NCI-H2081 treated with DMSO at 0.1 percent for 48 hours (cell line): ENCODE data around the gene ATP6V0E1.

ENCODE experiments used
- DNase-seq: peaks from one replicate; lab custom pipeline; 2025; lab: John Stamatoyannopoulos, UW

The ATP6V0E1 gene

DNA sequence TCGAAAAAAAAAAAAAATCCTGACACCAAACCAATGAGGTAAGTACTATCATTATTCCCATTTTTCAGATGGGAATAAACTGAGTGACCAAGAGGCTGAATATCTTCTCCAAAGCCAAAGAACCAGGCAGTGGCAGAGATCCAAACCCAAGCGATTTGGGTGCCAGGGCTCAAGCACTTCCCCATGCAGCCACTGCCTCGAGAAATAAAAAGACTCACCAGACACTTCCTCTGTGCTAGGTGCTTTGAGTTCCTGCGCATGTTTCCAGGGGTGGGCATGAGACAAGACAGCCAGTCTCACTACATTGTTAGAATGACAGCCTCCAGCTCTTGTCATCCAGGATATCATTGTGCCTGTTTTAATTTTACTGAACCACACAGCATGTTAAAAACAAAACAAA lies 26.6 kb upstream of the ATP6V0E1 start:
- DNase-seq: no peak

DNA sequence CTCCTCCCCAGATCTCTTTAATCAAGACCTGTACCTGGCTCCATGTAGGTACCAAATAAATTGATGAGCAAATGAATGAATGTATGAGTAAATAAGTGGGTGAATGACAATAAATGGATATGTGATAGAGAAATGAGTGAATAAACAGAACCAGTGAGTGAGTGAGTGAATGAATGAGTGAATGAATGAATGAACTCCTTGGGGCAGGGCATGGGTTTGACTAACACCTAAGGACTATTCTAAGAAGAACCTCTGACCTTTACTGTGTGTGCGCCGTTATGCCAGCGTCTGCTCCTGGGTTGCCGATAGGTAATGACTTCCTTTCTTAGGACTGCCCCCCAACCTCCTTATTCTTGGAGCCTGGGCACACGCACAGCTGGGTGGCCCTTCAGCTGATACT lies 26.1 kb upstream of the ATP6V0E1 start:
- DNase-seq: no peak

- no peak for DNase-seq
These were observed 25.1 kb upstream of the ATP6V0E1 start for GRCh38 chr5:172958331-172959046.

- no peak for DNase-seq
These were observed 23.5 kb upstream of the ATP6V0E1 start for GRCh38 chr5:172959824-172960799.

GRCh38 chr5:172969921-172970320 lies 13.7 kb upstream of the ATP6V0E1 start:
- DNase-seq: no peak

GRCh38 chr5:172971482-172971881 lies 12.1 kb upstream of the ATP6V0E1 start:
- no peak for DNase-seq

DNA sequence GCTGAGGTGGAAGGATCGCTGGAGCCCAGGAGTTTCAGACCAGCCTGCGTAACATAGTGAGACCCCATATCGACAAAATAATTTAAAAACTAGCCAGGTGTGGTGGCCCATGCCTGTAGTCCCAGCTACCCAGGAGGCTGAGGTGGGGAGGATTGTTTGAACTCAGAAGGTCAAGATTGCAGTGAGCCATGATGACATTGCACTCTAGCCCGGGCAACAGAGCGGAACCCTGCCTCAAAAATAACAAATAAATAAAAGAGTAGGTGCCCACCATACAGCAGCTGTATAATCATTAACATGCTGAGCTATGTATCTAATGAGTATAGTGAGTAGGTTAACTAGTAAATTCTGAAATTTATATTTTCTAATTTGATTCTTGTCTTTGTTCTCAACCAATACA lies 11.0 kb upstream of the ATP6V0E1 start:
- DNase-seq: no peak

DNA sequence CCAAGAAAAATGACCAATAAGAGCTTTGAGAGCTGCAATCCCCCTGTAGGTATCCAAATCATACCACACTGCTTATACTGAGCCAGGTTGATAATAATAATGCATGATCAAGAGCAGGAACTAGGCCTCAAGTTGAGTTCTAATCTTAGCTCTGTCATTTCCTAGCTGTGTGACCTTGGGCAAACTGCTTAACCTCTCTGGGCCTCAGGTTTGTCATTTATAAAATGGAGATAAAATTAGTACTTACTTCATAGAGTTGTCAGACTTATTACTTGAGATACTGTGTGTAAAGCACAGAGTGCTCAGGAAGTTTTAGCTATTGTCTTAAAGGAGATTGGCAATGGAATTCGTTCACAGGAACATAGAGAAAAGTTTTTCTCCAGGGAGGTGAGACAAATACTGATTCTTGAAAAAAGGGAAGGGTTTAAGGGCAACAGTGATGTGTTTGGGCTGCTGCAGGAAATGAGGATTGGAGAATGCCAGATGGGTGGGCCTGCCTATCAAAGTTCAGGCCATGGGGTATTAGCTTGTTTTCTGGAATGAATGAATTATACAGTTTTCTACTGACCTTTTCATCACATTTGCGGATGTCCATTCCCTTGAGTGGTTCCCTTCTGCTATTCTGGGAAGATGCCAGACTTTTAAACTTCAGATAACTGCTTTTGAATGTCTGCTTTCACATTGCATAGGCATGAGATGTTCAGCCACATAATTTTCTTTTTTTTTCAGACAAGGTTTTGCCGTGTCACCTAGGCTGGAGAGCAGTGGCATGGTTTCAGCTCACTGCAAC lies 10.2 kb upstream of the ATP6V0E1 start:
- no peak for DNase-seq

GRCh38 chr5:172973931-172974330 lies 9.6 kb upstream of the ATP6V0E1 start:
- DNase-seq: no peak

- DNase-seq: no peak
These were observed 8.3 kb upstream of the ATP6V0E1 start for GRCh38 chr5:172975289-172975688.

DNA sequence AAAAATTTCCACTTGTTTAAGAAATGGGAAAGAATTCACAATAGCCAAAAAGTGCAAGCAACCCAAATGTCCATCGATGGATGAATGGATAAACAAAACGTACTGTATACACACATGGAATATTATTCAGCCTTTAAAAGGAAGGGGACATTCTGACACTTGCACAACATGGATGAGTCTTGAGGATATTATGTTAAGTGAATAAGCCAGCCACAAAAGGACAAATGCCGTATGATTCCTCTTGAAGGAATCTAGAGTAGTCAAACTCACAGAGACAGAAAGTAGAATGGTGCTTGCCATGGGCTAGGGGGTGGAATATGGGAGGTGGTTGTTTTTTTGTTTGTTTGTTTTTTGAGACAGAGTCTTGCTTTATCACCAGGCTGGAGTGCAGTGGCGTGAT lies 3.8 kb upstream of the ATP6V0E1 start:
- no peak for DNase-seq

DNA sequence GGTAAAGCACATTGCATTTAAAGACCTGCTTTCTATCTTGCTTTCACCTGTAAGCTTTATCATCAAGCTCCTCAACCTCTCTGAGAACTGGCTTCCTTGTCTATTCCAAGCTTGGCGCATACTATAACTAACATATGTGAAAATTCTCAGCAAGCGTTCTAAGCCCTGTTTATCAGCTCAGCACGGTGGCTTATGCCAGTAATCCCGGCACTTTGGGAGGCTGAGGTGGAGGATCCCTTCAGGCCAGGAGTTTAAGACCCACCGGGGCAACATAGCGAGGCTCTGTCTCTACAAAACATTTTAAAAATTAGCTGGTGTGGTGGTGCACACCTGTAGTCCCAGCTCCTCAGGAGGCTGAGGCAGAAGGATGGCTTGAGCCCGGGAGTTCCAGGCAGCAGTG lies 1.6 kb upstream of the ATP6V0E1 start:
- DNase-seq: no peak

GRCh38 chr5:172984244-172984953 lies 828 bp downstream of the ATP6V0E1 start:
- DNase-seq: peak; percentile 58

DNA sequence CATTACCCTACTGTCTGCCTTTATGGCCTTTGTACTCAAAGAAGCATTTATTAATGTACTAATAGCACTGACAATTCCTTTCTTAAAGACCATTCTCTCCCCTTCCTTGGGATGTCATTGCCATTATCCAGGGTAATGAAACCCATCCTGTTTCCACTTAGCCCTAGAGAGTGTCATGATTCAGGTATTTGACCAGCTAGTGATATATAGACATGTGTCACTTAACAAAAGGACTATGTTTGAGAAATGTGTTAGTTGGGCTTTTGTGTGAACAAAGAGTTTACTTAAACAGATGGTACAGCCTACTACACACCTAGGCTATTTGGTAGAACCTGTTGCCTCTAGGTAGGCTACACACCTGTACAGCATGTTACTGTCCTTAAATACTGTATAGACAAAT lies 2.0 kb downstream of the ATP6V0E1 start:
- DNase-seq: no peak

DNA sequence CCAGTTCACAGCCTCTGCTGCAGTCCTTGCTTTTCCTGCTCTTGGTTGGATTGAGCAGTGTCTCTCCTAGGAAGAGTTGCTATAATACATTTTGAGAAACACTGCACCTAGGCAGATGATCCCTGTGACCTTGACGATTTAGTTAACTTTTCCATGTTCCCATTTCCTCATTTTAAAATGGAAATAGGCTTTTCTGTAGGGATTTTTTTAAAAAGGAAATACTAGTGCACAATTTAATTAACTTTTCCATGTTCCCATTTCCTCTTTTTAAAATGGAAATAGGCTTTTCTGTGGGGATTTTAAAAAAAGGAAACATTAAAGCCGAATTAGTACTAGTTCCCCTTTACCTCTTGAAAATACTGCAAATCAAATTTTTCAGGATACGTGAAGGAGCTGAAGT lies 4.7 kb downstream of the ATP6V0E1 start:
- DNase-seq: no peak

GRCh38 chr5:172990776-172991175 lies 7.2 kb downstream of the ATP6V0E1 start:
- DNase-seq: no peak

DNA sequence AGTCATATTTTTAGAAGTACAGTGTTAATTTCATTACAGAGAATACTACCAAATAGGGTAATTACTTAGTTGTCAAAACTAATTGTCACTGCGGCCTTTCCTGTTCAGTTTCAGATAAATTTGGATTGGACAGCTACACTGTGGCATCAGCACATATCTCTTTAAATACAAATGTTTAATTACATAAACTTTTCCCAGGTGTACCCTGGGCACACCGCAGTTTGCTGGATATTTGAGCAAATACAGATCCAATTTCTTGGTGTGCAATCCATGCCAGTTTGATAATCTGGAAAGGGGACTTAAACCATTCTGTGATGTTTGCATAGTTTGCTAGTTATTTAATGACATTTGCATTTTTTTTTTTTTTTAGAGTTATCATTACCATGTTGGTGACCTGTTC lies 10.8 kb downstream of the ATP6V0E1 start:
- no peak for DNase-seq

GRCh38 chr5:172999372-172999973 lies 15.9 kb downstream of the ATP6V0E1 start:
- no peak for DNase-seq

- no peak for DNase-seq
These were observed 16.4 kb downstream of the ATP6V0E1 start for GRCh38 chr5:172999974-173000373.

- DNase-seq: no peak
These were observed 17.8 kb downstream of the ATP6V0E1 start for GRCh38 chr5:173001229-173001841.

GRCh38 chr5:173003360-173003759 lies 19.8 kb downstream of the ATP6V0E1 start:
- DNase-seq: no peak
